Chondrocyte (in vitro differentiated cells): Measurements from ENCODE around the gene KDM3A. TPM values are rescaled to one million over a fixed set of nuclear protein-coding genes. Genes with fewer than 3 reads are reported as not detected.

ENCODE experiments used
- DNase-seq: peaks from one replicate; pipeline ENCODE4 v3.0.0; 2021; ENCODE audit warnings: mixed read lengths, low spot score
- H3K27ac Mint-ChIP-seq: one replicate; pipeline ENCODE4 v1.8.0; 2021; ENCODE audit warnings: mild to moderate bottlenecking, moderate library complexity, mixed read lengths; ENCODE audit not compliant: unreplicated experiment
- H3K27me3 Mint-ChIP-seq: 2 replicates; pipeline ENCODE4 v1.8.0; 2021; ENCODE audit warnings: low read depth, mixed read lengths
- H3K36me3 Mint-ChIP-seq: 2 replicates; pipeline ENCODE4 v1.8.0; 2021; ENCODE audit warnings: low read depth, mixed read lengths
- H3K4me1 Mint-ChIP-seq: 2 replicates; pipeline ENCODE4 v1.8.0; 2021; ENCODE audit warnings: low read depth, mild to moderate bottlenecking, mixed read lengths
- H3K4me3 Mint-ChIP-seq: one replicate; pipeline ENCODE4 v1.8.0; 2021; ENCODE audit warnings: mild to moderate bottlenecking, moderate library complexity, mixed read lengths; ENCODE audit not compliant: unreplicated experiment
- H3K9me3 Mint-ChIP-seq: 2 replicates; pipeline ENCODE4 v1.8.0; 2021; ENCODE audit warnings: low read depth, mixed read lengths
- total RNA-seq: library from RNA; stranded (reverse); gene quantifications from 3 replicates; pipeline ENCODE4 v1.2.1, GENCODE V29; 2021
- TF ChIP-seq, protein P1 (sequence below): fragments of 200-600 bp; sonication (generic); IDR thresholded peaks from 2 replicates; pipeline ENCODE4 v1.5.0; 2021; ENCODE audit warnings: antibody characterized with exemption, mild to moderate bottlenecking, moderate library complexity

Gene KDM3A
- total RNA-seq, 1 donor from 2014 or later, result 49.3 TPM

GRCh38 chr2:86466306-86466705, 25.1 kb downstream of the KDM3A start:
- Mint-ChIP-seq H3K4me1 (no peaks in the 10 kb centered on the region), H3K27me3 (no peaks in the 10 kb centered on the region), H3K9me3 (no peaks in the 10 kb centered on the region), H3K4me3 (no peak overlapping the region), H3K36me3 (peaks cover 31% of the 10 kb centered on the region), H3K27ac (no peak overlapping the region)
- TF ChIP-seq, protein P1, sequence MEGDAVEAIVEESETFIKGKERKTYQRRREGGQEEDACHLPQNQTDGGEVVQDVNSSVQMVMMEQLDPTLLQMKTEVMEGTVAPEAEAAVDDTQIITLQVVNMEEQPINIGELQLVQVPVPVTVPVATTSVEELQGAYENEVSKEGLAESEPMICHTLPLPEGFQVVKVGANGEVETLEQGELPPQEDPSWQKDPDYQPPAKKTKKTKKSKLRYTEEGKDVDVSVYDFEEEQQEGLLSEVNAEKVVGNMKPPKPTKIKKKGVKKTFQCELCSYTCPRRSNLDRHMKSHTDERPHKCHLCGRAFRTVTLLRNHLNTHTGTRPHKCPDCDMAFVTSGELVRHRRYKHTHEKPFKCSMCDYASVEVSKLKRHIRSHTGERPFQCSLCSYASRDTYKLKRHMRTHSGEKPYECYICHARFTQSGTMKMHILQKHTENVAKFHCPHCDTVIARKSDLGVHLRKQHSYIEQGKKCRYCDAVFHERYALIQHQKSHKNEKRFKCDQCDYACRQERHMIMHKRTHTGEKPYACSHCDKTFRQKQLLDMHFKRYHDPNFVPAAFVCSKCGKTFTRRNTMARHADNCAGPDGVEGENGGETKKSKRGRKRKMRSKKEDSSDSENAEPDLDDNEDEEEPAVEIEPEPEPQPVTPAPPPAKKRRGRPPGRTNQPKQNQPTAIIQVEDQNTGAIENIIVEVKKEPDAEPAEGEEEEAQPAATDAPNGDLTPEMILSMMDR, result no peak
- no peak for DNase-seq

DNA sequence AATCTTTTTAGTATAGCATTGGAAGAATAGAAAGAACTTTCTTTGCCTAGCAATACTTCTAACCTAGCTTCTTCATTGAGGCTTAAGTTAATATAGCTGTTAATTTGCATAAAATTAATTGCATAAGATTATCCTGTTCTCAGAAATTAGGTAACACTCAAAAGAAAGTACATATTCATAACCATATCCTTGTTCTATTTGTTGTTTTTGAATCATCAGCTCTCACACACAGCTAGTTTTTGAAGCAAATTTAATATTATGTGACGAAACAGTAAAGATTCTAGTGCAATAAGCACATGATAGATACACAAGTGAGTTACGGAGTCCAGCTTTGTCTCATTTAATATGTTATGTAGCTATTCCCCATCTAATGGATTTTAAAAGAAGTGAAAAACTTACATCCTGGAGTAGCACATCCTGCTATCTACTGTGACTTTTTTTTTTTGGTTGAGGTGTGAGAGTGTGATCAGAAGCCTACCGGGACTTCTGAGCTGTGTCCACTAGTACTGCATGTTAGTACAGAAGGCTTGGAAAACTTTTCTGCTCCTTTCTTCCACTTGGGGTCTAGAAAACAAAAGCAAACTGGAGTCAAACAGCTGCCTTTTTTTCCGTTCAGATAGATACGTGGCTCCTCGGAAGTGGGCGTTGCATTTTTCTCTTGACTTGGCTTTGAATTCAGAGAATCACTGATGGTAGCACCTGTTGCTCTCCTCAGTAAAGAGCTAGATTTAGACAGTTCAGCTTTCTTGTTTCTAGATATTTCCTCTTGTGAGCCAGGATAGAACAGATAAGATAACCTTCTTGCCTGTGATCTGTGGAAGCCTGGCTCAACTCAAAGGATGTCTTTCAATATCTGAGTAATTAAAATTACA, 27.2 kb downstream of the KDM3A start:
- no peak overlapping the region for H3K4me3 Mint-ChIP-seq
- no peaks in the 10 kb centered on the region for H3K27me3 Mint-ChIP-seq
- no peak for DNase-seq
- H3K9me3 Mint-ChIP-seq, result no peaks in the 10 kb centered on the region
- H3K4me1 Mint-ChIP-seq, result no peaks in the 10 kb centered on the region
- H3K36me3 Mint-ChIP-seq, result peaks cover 31% of the 10 kb centered on the region
- no peak overlapping the region for H3K27ac Mint-ChIP-seq
- TF ChIP-seq, protein P1, result no peak

GRCh38 chr2:86470890-86471289, 29.7 kb downstream of the KDM3A start:
- no peak for DNase-seq
- Mint-ChIP-seq H3K27me3 (no peaks in the 10 kb centered on the region), H3K4me1 (peaks cover 10% of the 10 kb centered on the region), H3K4me3 (no peak overlapping the region), H3K36me3 (peaks cover 33% of the 10 kb centered on the region), H3K9me3 (no peaks in the 10 kb centered on the region), H3K27ac (no peak overlapping the region)
- TF ChIP-seq, protein P1, result no peak

DNA sequence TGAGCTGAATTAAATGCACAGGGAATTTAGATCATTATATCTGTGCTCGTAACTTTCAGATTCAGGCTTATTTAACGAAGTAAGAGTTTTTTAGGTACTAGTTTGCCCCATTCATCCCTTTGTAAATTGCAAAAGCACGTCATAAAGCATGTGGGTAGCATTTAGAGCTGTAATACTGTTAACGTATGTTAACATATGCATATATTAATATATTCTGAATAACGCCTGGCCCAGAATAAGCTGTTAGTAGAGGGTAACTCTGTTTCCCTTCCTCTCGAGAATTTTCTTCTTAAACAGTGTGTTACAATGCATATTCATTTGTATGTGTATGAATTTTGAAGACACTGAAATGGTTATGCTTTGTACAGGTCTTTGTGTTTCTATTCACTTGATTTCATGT, 30.5 kb downstream of the KDM3A start:
- Mint-ChIP-seq H3K27ac (no peak overlapping the region), H3K4me3 (no peak overlapping the region), H3K4me1 (peaks cover 16% of the 10 kb centered on the region), H3K36me3 (peaks cover 33% of the 10 kb centered on the region), H3K9me3 (no peaks in the 10 kb centered on the region), H3K27me3 (no peaks in the 10 kb centered on the region)
- DNase-seq, result no peak
- TF ChIP-seq, protein P1, result no peak

- TF ChIP-seq, protein P1, result no peak
- peak overlapping the region; percentile 0 for H3K27ac Mint-ChIP-seq
- no peak overlapping the region for H3K4me3 Mint-ChIP-seq
- H3K27me3 Mint-ChIP-seq, result no peaks in the 10 kb centered on the region
- peaks cover 42% of the 10 kb centered on the region for H3K36me3 Mint-ChIP-seq
- no peaks in the 10 kb centered on the region for H3K9me3 Mint-ChIP-seq
- no peak for DNase-seq
- peaks cover 21% of the 10 kb centered on the region for H3K4me1 Mint-ChIP-seq
These were observed 34.9 kb downstream of the KDM3A start for GRCh38 chr2:86476092-86476491.
